ENCODE results near the gene TIGD7. TPM values are rescaled to one million over a fixed set of nuclear protein-coding genes. Genes with fewer than 3 reads are reported as not detected.

Gene TIGD7
- polyA plus RNA-seq, 1 experiment, result 2.0 TPM

- CTCF ChIA-PET, result interaction anchor here (0.6 kb wide), 1 partner anchor 178 kb away, joined by 3 read pairs; no protein-coding TSS in a partner anchor
- no peaks in the 10 kb centered on the region for H3K27me3 ChIP-seq (ENCODE audit: control insufficient read depth, insufficient read depth, low read length)
Measured at GRCh38 chr16:3328643-3329042, 23.4 kb upstream of the TIGD7 start.

GRCh38 chr16:3328104-3328503 is 22.9 kb upstream of the TIGD7 start:
- H3K4me3 ChIP-seq (ENCODE audit: low read depth, low read length), result no peak overlapping the region
- CTCF ChIA-PET, result no interaction called here

More at GRCh38 chr16:3328643-3329042, 23.4 kb upstream of the TIGD7 start:
- POLR2A ChIA-PET, result no interaction called here
- Histone ChIP-seq H3K36me3 (ENCODE audit: control insufficient read depth, insufficient read depth, low read length) (no peaks in the 10 kb centered on the region), H3K4me3 (ENCODE audit: low read depth, low read length) (no peak overlapping the region)
- no peak for DNase-seq (ENCODE audit: low read depth)
- no peak for TF ChIP-seq CTCF (IDR thresholded peaks at IDR 0.05; ENCODE audit: insufficient read depth, low read depth, low read length)

GRCh38 chr16:3327514-3327913 is 22.3 kb upstream of the TIGD7 start:
- no peak for TF ChIP-seq CTCF (IDR thresholded peaks at IDR 0.05; ENCODE audit: insufficient read depth, low read depth, low read length)
- ChIA-PET CTCF (no interaction called here), POLR2A (no interaction called here)
- H3K36me3 ChIP-seq (ENCODE audit: control insufficient read depth, insufficient read depth, low read length), result no peaks in the 10 kb centered on the region
- DNase-seq (ENCODE audit: low read depth), result no peak
- no peak overlapping the region for H3K4me3 ChIP-seq (ENCODE audit: low read depth, low read length)
- H3K27me3 ChIP-seq (ENCODE audit: control insufficient read depth, insufficient read depth, low read length), result no peaks in the 10 kb centered on the region

More at GRCh38 chr16:3328104-3328503, 22.9 kb upstream of the TIGD7 start:
- no peaks in the 10 kb centered on the region for H3K36me3 ChIP-seq (ENCODE audit: control insufficient read depth, insufficient read depth, low read length)
- POLR2A ChIA-PET, result no interaction called here
- no peaks in the 10 kb centered on the region for H3K27me3 ChIP-seq (ENCODE audit: control insufficient read depth, insufficient read depth, low read length)
- TF ChIP-seq CTCF (IDR thresholded peaks at IDR 0.05; ENCODE audit: insufficient read depth, low read depth, low read length), result no peak
- DNase-seq (ENCODE audit: low read depth), result no peak

- no peak overlapping the region for H3K4me3 ChIP-seq (ENCODE audit: low read depth, low read length)
- no peaks in the 10 kb centered on the region for H3K27me3 ChIP-seq (ENCODE audit: control insufficient read depth, insufficient read depth, low read length)
- peaks cover 3% of the 10 kb centered on the region; the same call in 1 of the 2 replicates for H3K36me3 ChIP-seq (ENCODE audit: control insufficient read depth, insufficient read depth, low read length)
- POLR2A ChIA-PET, result no interaction called here
- TF ChIP-seq CTCF (IDR thresholded peaks at IDR 0.05; ENCODE audit: insufficient read depth, low read depth, low read length), result no peak
- CTCF ChIA-PET, result no interaction called here
- no peak for DNase-seq (ENCODE audit: low read depth)
Measured at GRCh38 chr16:3321816-3322215, 16.6 kb upstream of the TIGD7 start.

- CTCF ChIA-PET, result no interaction called here
- Histone ChIP-seq H3K27me3 (ENCODE audit: control insufficient read depth, insufficient read depth, low read length) (no peaks in the 10 kb centered on the region), H3K4me3 (ENCODE audit: low read depth, low read length) (no peak overlapping the region), H3K36me3 (ENCODE audit: control insufficient read depth, insufficient read depth, low read length) (peaks cover 10% of the 10 kb centered on the region)
- no peak for TF ChIP-seq CTCF (IDR thresholded peaks at IDR 0.05; ENCODE audit: insufficient read depth, low read depth, low read length)
- no peak for DNase-seq (ENCODE audit: low read depth)
- POLR2A ChIA-PET, result no interaction called here
Measured at GRCh38 chr16:3317315-3317999, 12.2 kb upstream of the TIGD7 start.
